Keratinocyte (primary cell): ENCODE measurements around the gene AEBP1. TPM values are rescaled to one million over a fixed set of nuclear protein-coding genes. Genes with fewer than 3 reads are reported as not detected.

Experiments used
- DNase-seq: peaks from one replicate; pipeline ENCODE4 v3.0.0-alpha.2; 2011; ENCODE audit warnings: low read depth, missing footprints, low spot score
- FAIRE-seq: peaks from 2 replicates; lab custom pipeline; 2011; peaks lifted over from hg19 to GRCh38; lab: Jason Lieb, UNC
- H2AFZ ChIP-seq: 2 replicates; pipeline ENCODE4 v1.6.0; 2012; ENCODE audit warnings: low read length, control low read depth, inconsistent platforms; ENCODE audit not compliant: control insufficient read depth
- H3K27ac ChIP-seq: 2 replicates; pipeline ENCODE4 v1.5.1; 2011; ENCODE audit warnings: low read length; ENCODE audit not compliant: control insufficient read depth, insufficient read depth
- H3K27me3 ChIP-seq: 3 replicates; pipeline ENCODE4 v1.6.0; 2011; ENCODE audit warnings: low read length; ENCODE audit not compliant: control insufficient read depth, insufficient read depth; ENCODE audit errors: extremely low read depth
- H3K36me3 ChIP-seq, 2 experiments: 2 replicates in 1 of 2; 3 replicates in 1 of 2; pipeline ENCODE4 v1.5.1; 2011; ENCODE audit warnings: low read length in 2 of 2, mild to moderate bottlenecking in 1 of 2; ENCODE audit not compliant: control insufficient read depth in 2 of 2, insufficient read depth in 2 of 2; ENCODE audit errors: extremely low read depth in 1 of 2
- H3K4me1 ChIP-seq: 3 replicates; pipeline ENCODE4 v1.5.1; 2011; ENCODE audit warnings: low read length; ENCODE audit not compliant: control insufficient read depth, insufficient read depth; ENCODE audit errors: extremely low read depth
- H3K4me2 ChIP-seq: 3 replicates; pipeline ENCODE4 v1.6.0; 2011; ENCODE audit warnings: low read depth, low read length; ENCODE audit not compliant: control insufficient read depth, insufficient read depth; ENCODE audit errors: extremely low read depth
- H3K4me3 ChIP-seq, 3 experiments: fragments of 200-600 bp in 1 of 3; sonication (generic) in 1 of 3; 2 replicates in 2 of 3; 3 replicates in 1 of 3; pipeline ENCODE4 v1.5.1; 2011 to 2016; ENCODE audit warnings: low read length in 3 of 3, mild to moderate bottlenecking in 3 of 3, control low read depth in 2 of 3, inconsistent platforms in 1 of 3, low read depth in 1 of 3, mixed read lengths in 1 of 3, mixed run types in 1 of 3, moderate library complexity in 1 of 3; ENCODE audit not compliant: control insufficient read depth in 2 of 3, insufficient read depth in 2 of 3; ENCODE audit errors: extremely low read depth in 1 of 3
- H3K79me2 ChIP-seq: 2 replicates; pipeline ENCODE4 v1.6.0; 2012; ENCODE audit warnings: low read length; ENCODE audit not compliant: control insufficient read depth, insufficient read depth
- H3K9ac ChIP-seq: 3 replicates; pipeline ENCODE4 v1.6.0; 2011; ENCODE audit warnings: low read length; ENCODE audit not compliant: control insufficient read depth, insufficient read depth; ENCODE audit errors: extremely low read depth
- H3K9me1 ChIP-seq: 3 replicates; pipeline ENCODE4 v1.6.0; 2011; ENCODE audit warnings: low read length; ENCODE audit not compliant: control insufficient read depth, insufficient read depth; ENCODE audit errors: extremely low read depth
- H3K9me3 ChIP-seq: 2 replicates; pipeline ENCODE4 v1.5.1; 2012; ENCODE audit warnings: low read depth, low read length; ENCODE audit not compliant: control insufficient read depth
- H4K20me1 ChIP-seq: 3 replicates; pipeline ENCODE4 v1.6.0; 2011; ENCODE audit warnings: low read length; ENCODE audit not compliant: control insufficient read depth, insufficient read depth; ENCODE audit errors: extremely low read depth
- CTCF ChIP-seq, 3 experiments: IDR thresholded peaks in 1 of 3; conservative IDR thresholded peaks in 1 of 3; optimal IDR thresholded peaks in 1 of 3; 2 replicates in 2 of 3; 3 replicates in 1 of 3; pipeline versions ENCODE3 to v1.5.1; 2011; ENCODE audit warnings: low read length in 3 of 3, mild to moderate bottlenecking in 3 of 3, moderate library complexity in 2 of 3, control low read depth in 1 of 3, inconsistent platforms in 1 of 3; ENCODE audit not compliant: insufficient read depth in 2 of 3; ENCODE audit errors: extremely low read depth in 1 of 3
- EZH2 ChIP-seq: IDR thresholded peaks from one replicate; pipeline ENCODE4 v1.6.1; 2012; ENCODE audit warnings: inconsistent platforms, mild to moderate bottlenecking, low read length, moderate library complexity
- dilution Hi-C: fragments of 300-500 bp; cut with MboI; formaldehyde crosslinking; loops from one replicate; pipeline ENCODE4 v1.7.0; 2020; ENCODE audit warnings: low sequenced_read_pairs; ENCODE audit not compliant: extremely low pct_ligation_motif_present
- polyA plus RNA-seq, 5 experiments: library from polyadenylated mRNA; depleted of rRNA in 3 of 5; stranded (reverse) in 3 of 5; stranded (forward) in 1 of 5; unstranded in 1 of 5; fragments of >200 nt; gene quantifications; 1 replicate in 1 of 5; 2 replicates in 3 of 5; 3 replicates in 1 of 5; pipeline versions ENCODE4 v1.2.1 to v1.2.3, GENCODE V29; 2011 to 2012; ENCODE audit warnings: missing spikeins in 2 of 5, low read depth in 1 of 5, low replicate concordance in 1 of 5

The AEBP1 gene
- polyA plus RNA-seq, 1 donor (not counting 4 experiments of a cell fraction or from before 2014, with no cell fraction given): 0.03 TPM

- Histone ChIP-seq H3K27me3 (no peaks in the 10 kb centered on the region), H3K9me3 (no peaks in the 10 kb centered on the region), H3K9me1 (no peaks in the 10 kb centered on the region), H4K20me1 (no peaks in the 10 kb centered on the region), H3K4me2 (no peak overlapping the region), H3K9ac (no peak overlapping the region), H2AFZ (no peak overlapping the region), H3K79me2 (peaks cover 14% of the 10 kb centered on the region), H3K4me1 (no peaks in the 10 kb centered on the region), H3K4me3 (no peak overlapping the region), H3K36me3 (peaks cover 19 to 46% of the 10 kb centered on the region in 2 experiments), H3K27ac (no peak overlapping the region)
- FAIRE-seq: no peak
- dilution Hi-C loops: no loop called here
- no peak for DNase-seq
- TF ChIP-seq CTCF (optimal IDR thresholded peaks at IDR 0.05 in 1 of 3, IDR thresholded peaks at IDR 0.05 in 1 of 3, conservative IDR thresholded peaks at IDR 0.05 in 1 of 3; ENCODE audit: extremely low read depth in 1 of 3, insufficient read depth in 2 of 3, low read length in 3 of 3) (no peak), EZH2 (no peak)
Measured at GRCh38 chr7:44116087-44116788, 12.1 kb downstream of the AEBP1 start.

GRCh38 chr7:44116789-44117666 is 12.9 kb downstream of the AEBP1 start:
- Histone ChIP-seq H3K4me3 (no peak overlapping the region), H3K9me3 (no peaks in the 10 kb centered on the region), H3K4me1 (peaks cover 2% of the 10 kb centered on the region), H2AFZ (no peak overlapping the region), H3K79me2 (peaks cover 22% of the 10 kb centered on the region), H4K20me1 (no peaks in the 10 kb centered on the region), H3K27me3 (no peaks in the 10 kb centered on the region), H3K4me2 (no peak overlapping the region), H3K27ac (no peak overlapping the region), H3K36me3 (peaks cover 24 to 53% of the 10 kb centered on the region in 2 experiments), H3K9me1 (no peaks in the 10 kb centered on the region), H3K9ac (no peak overlapping the region)
- TF ChIP-seq CTCF (optimal IDR thresholded peaks at IDR 0.05 in 1 of 3, IDR thresholded peaks at IDR 0.05 in 1 of 3, conservative IDR thresholded peaks at IDR 0.05 in 1 of 3; ENCODE audit: extremely low read depth in 1 of 3, insufficient read depth in 2 of 3, low read length in 3 of 3): no peak
- DNase-seq: no peak
- FAIRE-seq: no peak
- dilution Hi-C loops: no loop called here
